ENCODE measurements around the gene TTC32. TPM values are rescaled to one million over a fixed set of nuclear protein-coding genes. Genes with fewer than 3 reads are reported as not detected.
"Not testable (repeated sequence)": the region's sequence is repeated elsewhere in the genome, so short reads cannot be mapped to it uniquely, and the experiment has no call there.

Gene TTC32
- polyA plus RNA-seq (ENCODE audit: low read depth in 6 of 6): 10 to 100 TPM; 29.8 to 46.2 (median 35.8) TPM

DNA sequence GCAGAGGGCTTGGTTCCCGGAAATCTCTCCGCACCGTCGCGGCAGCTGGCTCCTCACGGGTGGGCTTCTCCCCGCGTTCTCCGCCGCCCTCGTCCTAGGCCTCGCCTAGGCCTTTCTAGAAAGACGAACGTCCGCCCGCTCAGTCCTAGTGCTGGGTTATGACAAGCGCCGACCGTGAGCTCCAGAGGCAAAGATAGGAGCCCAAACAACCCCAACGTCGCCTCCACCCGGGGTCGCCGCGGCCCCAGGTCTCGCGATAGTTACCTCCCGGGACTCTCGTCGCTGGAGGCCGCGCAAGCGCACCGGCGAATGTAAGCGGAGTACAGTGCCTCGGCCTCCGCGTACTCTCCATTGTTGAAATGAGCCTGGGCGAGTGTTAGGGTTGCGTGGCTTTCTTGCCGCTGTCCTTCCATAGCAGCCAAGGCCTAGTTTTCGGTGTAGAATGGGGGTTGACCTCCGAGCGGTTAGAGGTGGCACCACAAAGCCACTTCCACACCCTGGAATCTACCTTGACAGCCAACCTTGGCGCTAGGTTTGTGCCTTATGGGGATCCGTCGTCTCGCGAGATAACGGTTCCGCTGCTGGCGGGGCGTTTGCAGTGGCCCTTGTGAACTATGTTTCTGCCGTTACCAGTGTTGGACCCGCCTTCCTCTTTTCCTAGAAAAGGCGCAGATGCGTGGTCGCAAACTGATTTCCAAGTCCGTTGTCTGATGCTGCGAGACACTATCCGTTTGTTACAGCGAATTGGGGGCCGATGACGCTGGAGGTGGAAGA lies at the start of gene TTC32:
Gene TTC32, minus strand, starts transcription at position 542 of the 774 bp plus-strand sequence. Its CDS starts 129 bp downstream, at position 413.
- ATAC-seq (ENCODE audit: low read depth in 2 of 2) (peak; percentile 88 to 90), DNase-seq (peak; percentile 94)
- peaks cover 0 to 3% (median 0%) of the 10 kb centered on the region in 7 donors for H3K9me3 Mint-ChIP-seq
- H3K36me3 Mint-ChIP-seq: peaks cover 0 to 10% of the 10 kb centered on the region in 2 donors
- peaks cover 16 to 40% (median 23%) of the 10 kb centered on the region in 3 donors for H3K4me1 Mint-ChIP-seq
- peak within 1 kb of the TSS; percentile 92 to 99 (median 99) for H3K27ac Mint-ChIP-seq
- H3K27me3 Mint-ChIP-seq: peaks cover 0 to 15% (median 3%) of the 10 kb centered on the region in 3 donors
- H3K4me3 Mint-ChIP-seq: peak within 1 kb of the TSS; percentile 79 to 99 (median 98)

DNA sequence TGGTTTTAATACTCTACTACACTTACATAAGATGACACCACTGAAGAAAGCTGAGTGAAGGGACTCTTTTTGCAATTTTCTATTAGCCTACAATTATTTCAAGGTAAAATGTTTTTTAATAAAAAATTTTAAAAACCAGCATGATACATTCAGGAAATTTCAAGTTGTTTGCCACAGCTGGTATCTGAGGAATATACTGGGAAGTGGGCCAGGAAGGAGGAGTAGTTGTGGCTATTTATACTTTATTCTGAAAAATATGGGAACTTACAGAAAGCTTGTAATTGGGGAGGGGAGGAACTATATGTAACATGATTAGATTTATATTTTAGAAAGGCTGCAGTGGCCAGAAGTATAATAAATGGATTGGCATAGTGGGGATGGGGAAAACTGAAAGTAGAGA lies 47.3 kb upstream of the TTC32 start:
- H3K36me3 Mint-ChIP-seq: peaks cover 14 to 20% of the 10 kb centered on the region in 2 donors

GRCh38 chr2:19947184-19947940 lies 45.6 kb upstream of the TTC32 start:
- peaks cover 15 to 20% of the 10 kb centered on the region in 2 donors for H3K36me3 Mint-ChIP-seq

More for the DNA sequence above, 47.3 kb upstream of the TTC32 start:
- Mint-ChIP-seq H3K27ac (no peak overlapping the region), H3K27me3 (no peaks in the 10 kb centered on the region), H3K9me3 (no peaks in the 10 kb centered on the region), H3K4me1 (no peaks in the 10 kb centered on the region), H3K4me3 (no peak overlapping the region)
- DNase-seq: no peak
- ATAC-seq (ENCODE audit: low read depth in 2 of 2): no peak

DNA sequence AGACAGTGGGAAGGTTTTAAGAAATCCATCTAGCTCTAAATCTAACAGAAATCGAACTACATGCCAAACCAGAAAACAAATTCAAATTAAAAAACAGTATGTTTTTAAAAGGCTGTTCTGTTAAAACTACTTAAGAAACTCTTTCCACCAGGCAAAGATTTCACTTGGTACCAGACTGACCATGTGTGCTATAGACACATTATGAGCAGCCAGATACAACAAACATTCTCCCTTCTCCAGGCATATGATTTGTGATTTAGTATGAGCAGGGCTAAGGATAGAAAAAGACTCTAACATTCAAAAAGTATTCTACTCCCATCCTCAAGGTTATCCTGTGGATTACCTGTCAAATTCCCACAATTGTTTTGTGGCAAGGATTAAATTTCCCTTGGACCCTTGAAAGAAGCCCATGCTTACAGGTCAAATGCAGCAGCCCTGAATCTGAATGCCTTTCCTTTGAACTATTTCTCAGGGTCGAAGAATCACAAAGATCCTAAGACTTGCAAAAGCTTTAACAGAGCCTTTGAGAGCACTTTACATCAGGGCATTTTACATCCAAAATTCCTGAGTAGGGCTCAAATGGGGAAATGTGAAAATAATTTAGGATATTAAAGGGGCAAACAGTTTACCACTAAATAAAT lies 42.5 kb upstream of the TTC32 start:
- Mint-ChIP-seq H3K36me3 (peaks cover 6 to 19% of the 10 kb centered on the region in 2 donors), H3K4me3 (no peak overlapping the region), H3K4me1 (no peaks in the 10 kb centered on the region), H3K9me3 (no peaks in the 10 kb centered on the region), H3K27me3 (no peaks in the 10 kb centered on the region), H3K27ac (no peak overlapping the region)
- no peak for ATAC-seq (ENCODE audit: low read depth in 2 of 2)
- no peak for DNase-seq

More at GRCh38 chr2:19947184-19947940, 45.6 kb upstream of the TTC32 start:
- H3K9me3 Mint-ChIP-seq: no peaks in the 10 kb centered on the region
- no peaks in the 10 kb centered on the region for H3K27me3 Mint-ChIP-seq
- H3K27ac Mint-ChIP-seq: peak overlapping the region in 1 of 6 donors; percentile 20
- DNase-seq (no peak), ATAC-seq (ENCODE audit: low read depth in 2 of 2) (no peak)
- no peak overlapping the region for H3K4me3 Mint-ChIP-seq
- no peaks in the 10 kb centered on the region for H3K4me1 Mint-ChIP-seq

- DNase-seq (no peak), ATAC-seq (ENCODE audit: low read depth in 2 of 2) (no peak)
- no peaks in the 10 kb centered on the region for H3K9me3 Mint-ChIP-seq
- no peak overlapping the region for H3K4me3 Mint-ChIP-seq
- H3K27me3 Mint-ChIP-seq: no peaks in the 10 kb centered on the region
- H3K27ac Mint-ChIP-seq: no peak overlapping the region
- no peaks in the 10 kb centered on the region for H3K4me1 Mint-ChIP-seq
- H3K36me3 Mint-ChIP-seq: peaks cover 0 to 19% of the 10 kb centered on the region in 2 donors
Observed at GRCh38 chr2:19943189-19943588, 41.4 kb upstream of the TTC32 start.

GRCh38 chr2:19942199-19942598 lies 40.4 kb upstream of the TTC32 start:
- Mint-ChIP-seq H3K27me3 (no peaks in the 10 kb centered on the region), H3K4me1 (no peaks in the 10 kb centered on the region), H3K27ac (no peak overlapping the region), H3K36me3 (peaks cover 0 to 22% of the 10 kb centered on the region in 2 donors), H3K4me3 (no peak overlapping the region), H3K9me3 (no peaks in the 10 kb centered on the region)
- ATAC-seq (ENCODE audit: low read depth in 2 of 2): no peak
- no peak for DNase-seq

- no peaks in the 10 kb centered on the region for H3K9me3 Mint-ChIP-seq
- no peak overlapping the region for H3K27ac Mint-ChIP-seq
- ATAC-seq (ENCODE audit: low read depth in 2 of 2): no peak
- H3K27me3 Mint-ChIP-seq: no peaks in the 10 kb centered on the region
- H3K4me1 Mint-ChIP-seq: no peaks in the 10 kb centered on the region
- peaks cover 0 to 19% of the 10 kb centered on the region in 2 donors for H3K36me3 Mint-ChIP-seq
- no peak for DNase-seq
- no peak overlapping the region for H3K4me3 Mint-ChIP-seq
Observed at GRCh38 chr2:19937004-19937403, 35.2 kb upstream of the TTC32 start.

DNA sequence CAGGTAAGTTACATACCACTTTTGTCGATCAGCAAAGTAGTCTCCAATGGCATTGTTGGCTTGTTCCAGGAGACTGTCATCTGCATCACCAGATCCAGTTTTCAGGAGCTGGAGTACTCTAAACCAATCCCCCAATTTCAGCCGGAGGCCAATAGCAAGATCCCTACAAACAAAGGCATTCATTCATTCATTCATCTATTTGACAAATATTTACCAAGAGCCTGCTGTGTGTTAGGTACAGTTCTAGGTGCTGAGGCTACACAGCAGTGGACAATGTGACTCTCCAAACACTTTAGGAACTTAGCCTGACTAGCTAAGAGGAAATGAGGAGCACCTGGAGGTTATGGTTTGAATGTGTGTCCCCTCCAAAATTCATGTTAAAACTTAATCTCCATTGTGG lies 34.4 kb upstream of the TTC32 start:
- ATAC-seq (ENCODE audit: low read depth in 2 of 2): no peak
- Mint-ChIP-seq H3K9me3 (peaks cover 0 to 2% (median 0%) of the 10 kb centered on the region in 7 donors), H3K4me3 (no peak overlapping the region), H3K36me3 (peaks cover 0 to 21% of the 10 kb centered on the region in 2 donors), H3K27ac (no peak overlapping the region), H3K27me3 (no peaks in the 10 kb centered on the region), H3K4me1 (no peaks in the 10 kb centered on the region)
- no peak for DNase-seq

- ATAC-seq (ENCODE audit: low read depth in 2 of 2): no peak
- Mint-ChIP-seq H3K27ac (no peak overlapping the region), H3K9me3 (peaks cover 0 to 20% (median 11%) of the 10 kb centered on the region in 7 donors), H3K36me3 (peaks cover 8 to 37% of the 10 kb centered on the region in 2 donors), H3K4me3 (no peak overlapping the region), H3K27me3 (no peaks in the 10 kb centered on the region), H3K4me1 (no peaks in the 10 kb centered on the region)
- DNase-seq: no peak
Observed at GRCh38 chr2:19933351-19933981, 31.7 kb upstream of the TTC32 start.

DNA sequence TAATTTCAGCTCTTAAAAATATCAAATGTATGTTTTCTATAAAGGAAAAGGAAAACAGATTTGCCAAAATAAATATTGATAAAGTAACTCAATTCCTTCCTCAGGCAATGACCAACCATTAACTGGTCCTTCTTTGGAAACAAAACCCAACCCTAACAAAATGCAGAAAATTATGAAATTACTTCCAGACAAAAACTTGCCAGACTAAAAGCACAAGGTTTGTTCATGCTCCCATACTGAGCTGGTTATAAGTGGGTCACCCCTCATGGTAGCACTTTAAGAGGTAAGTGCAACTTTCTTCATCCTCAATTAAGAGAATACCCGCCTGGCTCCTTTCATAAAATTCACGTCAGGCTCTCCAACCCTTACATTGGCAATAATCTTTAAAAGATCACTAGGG lies 31.1 kb upstream of the TTC32 start:
- Mint-ChIP-seq H3K4me3 (no peak overlapping the region), H3K4me1 (no peaks in the 10 kb centered on the region), H3K27ac (no peak overlapping the region), H3K36me3 (peaks cover 8 to 37% of the 10 kb centered on the region in 2 donors), H3K9me3 (peaks cover 0 to 25% (median 15%) of the 10 kb centered on the region in 7 donors), H3K27me3 (no peaks in the 10 kb centered on the region)
- ATAC-seq (ENCODE audit: low read depth in 2 of 2): no peak
- no peak for DNase-seq

DNA sequence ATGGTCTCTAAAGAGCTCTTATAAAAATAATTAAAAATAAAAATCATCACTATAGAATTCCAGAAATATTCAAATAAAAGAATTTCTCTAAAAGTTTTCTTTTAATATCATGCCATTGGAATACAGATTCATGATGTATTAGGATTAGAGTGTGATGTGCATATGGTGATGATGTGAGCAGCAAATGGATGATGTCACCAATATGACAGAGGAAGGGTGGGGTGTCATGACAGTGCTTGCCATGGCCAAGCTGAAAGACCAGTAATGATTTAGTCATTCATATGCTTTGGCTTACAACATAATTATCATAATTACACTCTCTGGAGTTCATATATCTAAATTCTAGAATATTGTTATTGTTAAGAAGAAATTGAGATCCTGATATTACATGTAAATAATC lies 27.4 kb upstream of the TTC32 start:
- Mint-ChIP-seq H3K36me3 (peaks cover 39 to 43% of the 10 kb centered on the region in 2 donors), H3K27me3 (no peaks in the 10 kb centered on the region), H3K4me1 (no peaks in the 10 kb centered on the region), H3K4me3 (no peak overlapping the region), H3K27ac (no peak overlapping the region), H3K9me3 (peaks cover 4 to 48% (median 38%) of the 10 kb centered on the region in 7 donors)
- ATAC-seq (ENCODE audit: low read depth in 2 of 2): no peak
- DNase-seq: no peak

GRCh38 chr2:19927816-19928215 lies 26.0 kb upstream of the TTC32 start:
- Mint-ChIP-seq H3K27ac (peak overlapping the region in 1 of 6 donors; percentile 21), H3K36me3 (peaks cover 47 to 50% of the 10 kb centered on the region in 2 donors), H3K9me3 (peaks cover 4 to 48% (median 38%) of the 10 kb centered on the region in 7 donors)
- ATAC-seq (ENCODE audit: low read depth in 2 of 2); H3K27me3 Mint-ChIP-seq; H3K4me3 Mint-ChIP-seq; DNase-seq; H3K4me1 Mint-ChIP-seq: not testable (repeated sequence)

- DNase-seq: not testable (repeated sequence)
Observed at GRCh38 chr2:19924526-19924925, 22.7 kb upstream of the TTC32 start.

More at GRCh38 chr2:19924526-19924925, 22.7 kb upstream of the TTC32 start:
- not testable (repeated sequence) for ATAC-seq (ENCODE audit: low read depth in 2 of 2); H3K4me1 Mint-ChIP-seq; H3K27ac Mint-ChIP-seq; H3K27me3 Mint-ChIP-seq; H3K4me3 Mint-ChIP-seq
- Mint-ChIP-seq H3K9me3 (peaks cover 4 to 40% (median 35%) of the 10 kb centered on the region in 7 donors), H3K36me3 (peaks cover 38 to 51% of the 10 kb centered on the region in 2 donors)

Measured in naive B cell (primary cell).